ENCODE measurements around the gene DSG1.
A peak's percentile ranks its signal among the peaks of the same experiment; 100 is the strongest.

Gene DSG1

DNA sequence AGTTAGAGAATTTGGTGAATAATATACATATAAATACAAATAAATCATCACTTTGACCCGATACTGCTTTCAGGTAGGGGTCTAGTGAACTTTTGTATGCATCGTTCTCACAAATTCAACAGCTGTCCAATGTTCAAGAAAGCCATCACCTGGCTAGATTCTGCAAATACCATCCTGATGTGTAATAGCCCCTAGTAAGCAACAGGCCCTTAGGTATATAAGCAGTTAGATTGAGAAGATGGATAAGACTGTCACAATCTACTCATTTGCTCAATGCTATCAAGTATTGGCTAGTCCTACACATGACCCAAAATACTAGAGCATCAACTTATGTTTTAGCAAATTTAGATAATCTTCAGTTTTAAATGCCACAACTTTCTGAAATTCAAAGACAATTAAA lies 20.7 kb upstream of the DSG1 start:
- no peak for DNase-seq (ENCODE audit: low read depth, low spot score)
- TF ChIP-seq, protein P1, sequence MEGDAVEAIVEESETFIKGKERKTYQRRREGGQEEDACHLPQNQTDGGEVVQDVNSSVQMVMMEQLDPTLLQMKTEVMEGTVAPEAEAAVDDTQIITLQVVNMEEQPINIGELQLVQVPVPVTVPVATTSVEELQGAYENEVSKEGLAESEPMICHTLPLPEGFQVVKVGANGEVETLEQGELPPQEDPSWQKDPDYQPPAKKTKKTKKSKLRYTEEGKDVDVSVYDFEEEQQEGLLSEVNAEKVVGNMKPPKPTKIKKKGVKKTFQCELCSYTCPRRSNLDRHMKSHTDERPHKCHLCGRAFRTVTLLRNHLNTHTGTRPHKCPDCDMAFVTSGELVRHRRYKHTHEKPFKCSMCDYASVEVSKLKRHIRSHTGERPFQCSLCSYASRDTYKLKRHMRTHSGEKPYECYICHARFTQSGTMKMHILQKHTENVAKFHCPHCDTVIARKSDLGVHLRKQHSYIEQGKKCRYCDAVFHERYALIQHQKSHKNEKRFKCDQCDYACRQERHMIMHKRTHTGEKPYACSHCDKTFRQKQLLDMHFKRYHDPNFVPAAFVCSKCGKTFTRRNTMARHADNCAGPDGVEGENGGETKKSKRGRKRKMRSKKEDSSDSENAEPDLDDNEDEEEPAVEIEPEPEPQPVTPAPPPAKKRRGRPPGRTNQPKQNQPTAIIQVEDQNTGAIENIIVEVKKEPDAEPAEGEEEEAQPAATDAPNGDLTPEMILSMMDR (IDR thresholded peaks at IDR 0.05; ENCODE audit: low read depth, low read length): no peak
- in situ Hi-C loops (cut with HindIII; ENCODE audit: low sequenced_read_pairs): no loop called here
- no peak overlapping the region for H3K4me3 ChIP-seq (ENCODE audit: low read depth, low read length)

DNA sequence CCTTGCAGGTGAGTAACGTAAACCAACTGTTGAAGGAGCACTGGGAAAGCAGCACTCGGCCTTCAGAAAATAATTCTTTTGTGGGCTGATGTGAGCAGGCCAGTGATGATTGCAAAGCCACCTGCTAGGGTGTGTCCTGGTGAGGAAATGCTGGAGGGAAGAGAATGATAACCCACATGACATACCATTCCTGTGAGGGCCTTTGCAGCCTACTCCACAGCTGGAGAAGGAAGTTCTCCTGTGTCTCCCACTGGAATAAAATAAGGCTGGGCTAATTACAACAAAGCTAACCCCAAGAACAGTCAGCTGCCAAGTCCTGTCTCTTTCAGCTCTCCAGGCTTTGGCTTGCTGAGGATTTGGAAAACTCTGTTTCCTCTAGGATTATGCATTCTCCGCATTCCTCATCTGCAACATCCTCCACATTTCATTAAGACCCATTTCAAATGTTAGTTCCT lies 16.7 kb upstream of the DSG1 start:
- TF ChIP-seq, protein P1 (IDR thresholded peaks at IDR 0.05; ENCODE audit: low read depth, low read length): no peak
- no peak for DNase-seq (ENCODE audit: low read depth, low spot score)
- H3K4me3 ChIP-seq (ENCODE audit: low read depth, low read length): no peak overlapping the region
- in situ Hi-C loops (cut with HindIII; ENCODE audit: low sequenced_read_pairs): no loop called here

DNA sequence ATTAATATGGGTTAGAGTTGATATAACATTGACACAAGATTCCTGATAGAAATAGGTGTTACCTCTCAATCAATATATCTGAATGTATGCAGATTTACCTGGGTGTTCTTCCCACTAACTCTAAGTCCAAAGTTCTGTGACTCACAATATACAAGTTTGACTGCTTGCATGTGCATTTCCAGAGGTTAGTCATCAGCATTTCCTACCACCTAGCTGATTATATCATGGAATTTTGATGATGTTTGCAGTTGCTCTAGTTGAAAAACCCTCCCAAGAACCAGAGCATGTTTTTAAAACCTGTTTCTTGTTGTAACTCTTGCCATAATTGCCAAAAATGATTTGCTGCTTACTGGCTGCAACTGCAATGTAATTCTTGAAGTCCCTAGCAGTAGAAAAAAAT lies 15.0 kb upstream of the DSG1 start:
- H3K4me3 ChIP-seq (ENCODE audit: low read depth, low read length): no peak overlapping the region
- TF ChIP-seq, protein P1 (IDR thresholded peaks at IDR 0.05; ENCODE audit: low read depth, low read length): no peak
- DNase-seq (ENCODE audit: low read depth, low spot score): peak; percentile 46
- in situ Hi-C loops (cut with HindIII; ENCODE audit: low sequenced_read_pairs): no loop called here

- peak; percentile 9 for DNase-seq (ENCODE audit: low read depth, low spot score)
- TF ChIP-seq, protein P1 (IDR thresholded peaks at IDR 0.05; ENCODE audit: low read depth, low read length): no peak
- no peak overlapping the region for H3K4me3 ChIP-seq (ENCODE audit: low read depth, low read length)
- in situ Hi-C loops (cut with HindIII; ENCODE audit: low sequenced_read_pairs): no loop called here
Measured at GRCh38 chr18:31303771-31304170, 14.2 kb upstream of the DSG1 start.

DNA sequence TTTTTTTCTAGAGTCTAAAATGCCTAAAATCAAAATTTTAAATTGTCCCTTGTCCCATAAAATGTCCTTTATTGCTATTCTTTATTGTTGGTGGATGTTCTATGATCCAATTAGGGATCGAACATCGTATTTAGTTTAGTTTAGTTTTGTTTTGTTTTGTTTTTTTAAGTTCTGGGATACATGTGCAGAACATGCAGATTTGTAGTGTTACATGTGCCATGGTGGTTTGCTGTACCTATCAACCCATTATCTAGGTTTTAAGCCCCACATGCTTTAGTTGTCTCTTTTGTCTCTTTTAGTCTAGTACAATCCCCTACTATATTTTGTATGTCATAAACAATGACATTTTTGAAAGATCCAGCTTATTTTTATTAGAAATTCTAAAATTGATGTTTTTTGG lies 8.8 kb upstream of the DSG1 start:
- in situ Hi-C loops (cut with HindIII; ENCODE audit: low sequenced_read_pairs): no loop called here
- H3K4me3 ChIP-seq (ENCODE audit: low read depth, low read length): no peak overlapping the region
- TF ChIP-seq, protein P1 (IDR thresholded peaks at IDR 0.05; ENCODE audit: low read depth, low read length): no peak
- DNase-seq (ENCODE audit: low read depth, low spot score): no peak

- in situ Hi-C loops (cut with HindIII; ENCODE audit: low sequenced_read_pairs): no loop called here
- no peak for DNase-seq (ENCODE audit: low read depth, low spot score)
- TF ChIP-seq, protein P1 (IDR thresholded peaks at IDR 0.05; ENCODE audit: low read depth, low read length): no peak
- no peak overlapping the region for H3K4me3 ChIP-seq (ENCODE audit: low read depth, low read length)
Measured at GRCh38 chr18:31316974-31317373, 986 bp upstream of the DSG1 start.

GRCh38 chr18:31321719-31322118 lies 3.8 kb downstream of the DSG1 start:
- no peak for DNase-seq (ENCODE audit: low read depth, low spot score)
- TF ChIP-seq, protein P1 (IDR thresholded peaks at IDR 0.05; ENCODE audit: low read depth, low read length): no peak
- in situ Hi-C loops (cut with HindIII; ENCODE audit: low sequenced_read_pairs): no loop called here
- H3K4me3 ChIP-seq (ENCODE audit: low read depth, low read length): no peak overlapping the region

Measured in astrocyte of the spinal cord (primary cell).